Hematopoietic multipotent progenitor cell treated with erythropoietin and hydrocortisone succinate and interleukin-3 and kit ligand, for 6 days (in vitro differentiated cells): ENCODE results near the gene PLCB4.

Experiments
- DNase-seq: peaks from one replicate; pipeline ENCODE4 v3.0.0-alpha.2; 2015

Gene PLCB4

DNA sequence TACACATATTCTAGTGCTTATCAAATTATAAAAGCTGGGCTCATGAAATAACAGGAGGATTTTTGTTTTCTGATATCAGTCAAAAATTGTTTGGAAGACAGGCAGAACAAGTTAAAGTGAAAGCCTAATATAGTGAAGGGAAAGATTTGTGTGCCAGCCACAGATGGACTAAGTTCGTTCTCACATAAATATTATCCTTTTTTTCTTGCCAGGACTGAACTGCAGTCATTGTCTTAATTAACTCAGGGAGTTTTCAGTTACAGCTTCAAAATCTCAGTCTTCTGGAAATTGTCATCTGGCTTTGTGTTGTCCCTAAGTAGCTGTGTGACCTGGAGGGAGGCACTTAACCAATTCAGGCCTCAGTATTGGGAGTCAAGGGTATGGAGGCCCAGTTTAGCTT lies 40.7 kb downstream of the PLCB4 start:
- no peak for DNase-seq

DNA sequence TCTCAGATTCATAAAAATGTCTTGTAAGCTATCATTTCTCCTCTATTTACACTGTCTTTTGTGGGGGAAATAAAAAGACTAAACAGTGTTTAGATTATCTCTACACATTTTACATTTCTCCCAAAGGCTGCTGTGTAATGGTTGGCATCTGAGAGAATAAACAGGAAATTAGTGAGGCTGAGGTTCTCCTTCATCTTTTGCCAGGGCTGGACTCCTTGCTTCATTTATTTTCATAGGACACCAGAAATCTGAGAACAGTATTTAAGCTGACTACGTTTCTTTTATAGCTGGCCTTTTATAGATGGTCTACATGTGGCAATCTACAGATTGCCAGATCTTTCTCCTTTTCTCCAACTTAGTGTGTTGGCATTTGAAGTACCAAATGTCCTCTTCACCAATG lies 41.5 kb downstream of the PLCB4 start:
- no peak for DNase-seq

- DNase-seq, result no peak
Measured at GRCh38 chr20:9110916-9111432, 42.1 kb downstream of the PLCB4 start.

GRCh38 chr20:9112541-9113515 lies 43.9 kb downstream of the PLCB4 start:
- DNase-seq, result peak; percentile 40

GRCh38 chr20:9114709-9115108 lies 45.8 kb downstream of the PLCB4 start:
- DNase-seq, result no peak

DNA sequence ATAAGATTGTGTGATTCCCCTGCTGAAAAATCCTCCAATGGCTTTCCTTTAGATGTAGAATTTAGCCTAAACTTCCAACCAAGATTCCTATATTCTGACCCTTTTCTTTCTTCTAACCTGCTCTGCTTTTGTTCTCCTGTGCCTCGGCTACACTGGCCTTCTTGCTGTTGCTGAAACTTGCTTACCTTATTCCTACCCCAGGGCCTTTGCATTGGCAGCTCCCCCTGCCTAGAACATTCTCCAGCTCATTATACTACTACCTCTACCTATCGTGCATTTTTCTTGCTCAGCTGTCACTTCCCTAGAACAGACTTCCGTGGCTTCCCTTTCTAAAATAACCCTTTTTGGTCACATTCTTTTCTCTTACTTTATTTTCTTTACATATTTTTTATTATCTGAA lies 48.7 kb downstream of the PLCB4 start:
- no peak for DNase-seq

DNA sequence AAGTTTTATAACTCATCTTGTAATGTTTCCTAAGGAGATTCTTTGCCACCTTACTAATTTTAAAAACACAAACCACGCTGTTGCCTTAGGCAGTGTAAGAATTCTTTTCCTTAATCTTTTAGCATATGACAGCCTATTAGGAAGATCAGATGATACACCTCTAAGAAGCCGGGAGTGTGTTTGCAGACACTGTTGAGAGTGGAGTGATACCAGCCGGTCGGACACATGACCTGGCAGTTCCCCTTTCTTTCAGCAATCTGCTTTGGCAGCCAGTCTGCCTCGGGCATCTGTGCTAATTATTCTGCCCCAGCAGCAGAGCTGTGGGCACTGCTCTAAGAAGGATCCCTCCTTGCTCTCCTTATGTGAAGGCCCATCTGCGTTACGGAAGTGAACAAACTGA lies 50.9 kb downstream of the PLCB4 start:
- DNase-seq, result peak; percentile 81

DNA sequence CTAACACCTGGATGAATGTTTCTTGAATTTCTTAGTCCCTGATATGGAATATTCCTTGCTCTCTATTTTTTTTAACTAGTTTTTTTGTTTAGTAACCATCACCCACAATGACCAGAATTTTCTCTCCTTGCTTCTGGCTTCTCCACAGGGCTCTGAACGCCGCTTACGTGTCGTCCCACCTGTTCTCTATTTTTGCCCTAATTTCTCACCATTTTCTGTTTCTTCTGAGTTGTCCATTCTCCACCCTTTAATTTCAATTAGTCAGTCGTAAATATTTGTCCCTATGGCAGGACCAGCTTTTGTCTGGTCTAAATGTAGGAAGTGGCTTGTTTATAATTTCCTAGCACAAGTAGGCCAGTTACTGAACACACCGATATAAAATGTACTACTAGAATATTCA lies 52.3 kb downstream of the PLCB4 start:
- no peak for DNase-seq

DNA sequence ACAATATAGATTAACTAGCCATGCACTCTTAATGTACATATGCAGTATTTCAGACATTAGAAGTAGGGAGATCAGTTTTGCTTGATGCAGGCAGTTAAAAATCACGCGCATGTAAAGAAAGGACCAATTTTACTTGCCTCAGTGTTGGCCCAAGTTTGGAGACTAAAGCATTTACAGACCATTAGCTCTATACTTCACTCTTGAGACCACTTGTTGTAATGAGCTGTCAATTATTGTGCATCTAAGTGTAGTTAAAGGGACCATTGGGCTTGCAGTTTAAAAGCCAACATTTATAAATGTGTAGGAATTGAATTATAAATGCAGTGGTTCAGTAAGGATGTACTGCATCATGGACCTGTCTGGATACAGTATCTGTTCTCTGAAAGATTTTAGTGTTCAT lies 53.7 kb downstream of the PLCB4 start:
- DNase-seq, result no peak

DNA sequence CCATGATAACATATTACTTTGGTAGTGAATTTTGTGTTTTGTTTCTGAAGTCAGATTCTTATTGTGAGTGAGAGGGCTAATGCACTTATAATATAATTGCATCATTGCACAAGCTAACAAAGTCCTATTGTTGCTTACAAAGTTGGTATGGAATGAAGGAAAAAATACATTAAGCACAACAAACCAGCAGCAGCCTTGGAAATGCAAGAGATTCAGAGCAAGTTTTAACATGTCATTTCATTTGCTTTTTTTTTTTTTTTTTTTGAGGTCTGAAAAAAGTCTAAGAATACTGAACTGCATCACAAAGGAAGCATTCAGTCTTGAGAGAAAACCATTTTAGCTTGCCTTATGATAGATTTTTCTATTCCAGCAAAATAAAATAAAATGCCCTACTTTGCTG lies 57.6 kb downstream of the PLCB4 start:
- no peak for DNase-seq

- no peak for DNase-seq
Measured at GRCh38 chr20:9128568-9128967, 59.7 kb downstream of the PLCB4 start.

DNA sequence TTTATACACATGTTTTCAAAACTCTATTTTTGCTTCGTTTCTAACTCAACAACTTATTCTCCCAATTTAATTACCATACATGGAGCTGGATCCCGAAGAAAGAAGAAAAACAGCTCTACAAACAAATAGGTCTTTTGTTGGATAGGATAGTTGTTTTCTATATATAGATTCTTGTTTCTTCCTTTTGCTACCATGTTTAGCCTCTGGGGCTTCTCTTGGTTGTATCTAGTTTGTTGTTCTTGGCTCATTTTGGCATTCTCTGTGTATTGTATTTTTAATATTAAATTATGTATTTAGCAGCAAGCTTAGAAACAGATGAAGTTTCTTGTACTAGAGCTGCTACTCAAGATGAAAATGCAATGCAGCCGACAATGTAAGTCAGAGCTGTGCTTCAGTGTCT lies 60.9 kb downstream of the PLCB4 start:
- DNase-seq, result no peak

DNA sequence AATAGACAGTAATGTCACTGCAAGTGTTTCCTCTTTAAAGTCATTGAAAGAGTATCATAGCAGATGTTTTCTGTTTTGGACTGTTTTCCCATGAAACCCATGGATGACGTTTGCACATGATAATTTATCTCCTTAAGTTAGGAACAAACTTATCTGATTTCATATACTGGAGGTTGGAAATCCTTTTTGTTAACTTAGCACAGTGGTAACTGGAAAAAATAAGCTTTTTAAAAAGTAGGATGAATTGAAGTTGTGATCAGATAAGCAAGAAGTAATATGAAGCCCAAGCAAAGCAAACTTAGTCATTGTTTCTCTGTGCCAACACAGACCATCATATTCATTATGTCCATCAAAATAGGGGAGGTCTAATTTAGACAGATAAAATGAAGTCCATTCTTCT lies 61.6 kb downstream of the PLCB4 start:
- DNase-seq, result no peak

- DNase-seq, result no peak
Measured at GRCh38 chr20:9131841-9132240, 63.0 kb downstream of the PLCB4 start.

GRCh38 chr20:9134346-9134745 lies 65.5 kb downstream of the PLCB4 start:
- DNase-seq, result peak; percentile 58

GRCh38 chr20:9136114-9136513 lies 67.2 kb downstream of the PLCB4 start:
- DNase-seq, result peak; percentile 79

- DNase-seq, result peak; percentile 14
Measured at GRCh38 chr20:9137001-9137400, 68.1 kb downstream of the PLCB4 start.

DNA sequence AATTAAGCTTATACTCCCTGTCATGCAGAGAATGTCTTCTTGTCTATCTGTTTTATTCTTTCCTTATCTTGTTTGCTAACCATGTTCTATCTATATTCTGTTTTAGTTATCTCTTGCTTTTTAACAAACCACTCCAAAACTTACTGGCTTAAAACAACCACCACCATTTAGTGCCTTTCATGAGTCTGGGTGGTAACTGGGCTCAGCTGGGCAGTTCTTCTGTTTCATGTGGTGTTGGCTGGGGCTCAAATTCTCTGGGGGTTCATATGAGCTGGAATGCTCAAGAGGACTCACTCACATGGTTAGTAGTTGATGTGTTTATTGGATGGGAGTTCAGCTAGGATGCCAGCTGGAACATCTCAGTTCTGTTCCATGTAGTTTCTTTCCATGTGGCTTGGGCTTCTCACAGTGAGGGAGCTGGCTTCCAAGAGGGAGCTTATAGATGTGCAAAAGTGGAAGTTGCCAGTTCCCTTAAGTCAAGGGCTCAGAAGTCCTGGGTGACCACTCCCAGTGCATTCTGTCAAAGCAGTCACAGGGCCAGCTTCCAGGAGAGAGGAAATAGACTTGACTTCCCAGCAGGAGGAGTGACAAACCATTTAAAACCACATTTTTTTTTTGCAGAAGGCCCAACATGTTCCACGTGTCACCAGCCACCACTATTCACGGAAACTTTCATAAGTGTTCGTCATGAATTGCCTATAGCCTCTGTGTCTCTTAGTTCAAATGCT lies 70.4 kb downstream of the PLCB4 start:
- no peak for DNase-seq

DNA sequence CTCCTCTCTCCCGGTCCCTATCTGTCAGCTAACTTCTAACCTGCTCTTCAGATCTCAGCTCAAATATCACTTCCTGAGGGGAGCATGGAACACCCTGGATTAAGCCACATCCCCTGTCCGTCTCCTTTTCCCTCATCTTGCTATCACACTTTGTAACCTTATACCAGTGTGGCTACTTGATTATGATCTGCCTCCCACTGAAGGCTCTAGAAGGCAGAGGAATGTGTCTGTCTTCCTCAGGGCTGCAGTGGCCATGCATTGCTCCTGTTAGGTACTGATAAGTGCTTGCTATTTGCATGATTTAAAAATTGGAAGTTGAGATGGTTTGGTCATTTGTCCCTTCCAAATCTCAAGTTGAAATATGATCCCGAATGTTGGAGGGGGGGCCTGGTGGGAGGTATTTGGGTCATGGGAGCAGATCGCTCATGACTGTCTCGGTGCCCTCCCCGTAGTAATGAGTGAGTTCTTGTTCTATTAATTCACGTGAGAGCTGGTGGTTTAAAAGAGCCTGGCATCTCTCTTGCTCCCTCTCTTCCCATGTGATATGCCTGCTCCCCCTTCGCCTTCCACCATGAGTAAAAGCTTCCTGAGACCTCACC lies 71.4 kb downstream of the PLCB4 start:
- peak; percentile 36 for DNase-seq

- no peak for DNase-seq
Measured at GRCh38 chr20:9141070-9141469, 72.2 kb downstream of the PLCB4 start.

GRCh38 chr20:9141921-9142320 lies 73.0 kb downstream of the PLCB4 start:
- no peak for DNase-seq

- DNase-seq, result no peak
Measured at GRCh38 chr20:9142809-9143208, 73.9 kb downstream of the PLCB4 start.

- no peak for DNase-seq
Measured at GRCh38 chr20:9143926-9144325, 75.0 kb downstream of the PLCB4 start.

- DNase-seq, result no peak
Measured at GRCh38 chr20:9144643-9145042, 75.8 kb downstream of the PLCB4 start.
